ENCODE data around the gene POLR2C.

POLR2C gene

DNA sequence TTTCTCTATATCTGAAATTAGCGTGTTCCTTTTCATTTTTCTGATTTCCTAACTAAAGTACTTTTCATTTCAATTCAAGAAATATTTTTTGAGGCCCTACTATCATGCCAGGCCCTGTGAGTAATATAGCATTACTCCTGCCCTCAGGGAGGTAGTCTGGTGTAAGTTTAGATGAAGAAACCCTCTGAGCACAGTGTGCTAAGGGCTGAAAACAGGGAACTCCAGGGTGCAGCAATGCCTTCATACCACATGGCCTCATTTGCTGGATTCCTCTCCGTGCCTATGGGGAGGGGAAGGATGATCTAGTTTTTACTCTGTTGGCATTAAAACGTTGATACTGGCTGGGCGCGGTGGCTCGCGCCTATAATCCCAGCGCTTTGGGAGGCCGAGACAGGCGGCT, 10.5 kb upstream of the POLR2C start:
- no peak for FAIRE-seq

GRCh38 chr16:57462978-57463362, 491 bp downstream of the POLR2C start:
- FAIRE-seq = no peak

GRCh38 chr16:57464523-57464922, 2.0 kb downstream of the POLR2C start:
- FAIRE-seq = no peak

DNA sequence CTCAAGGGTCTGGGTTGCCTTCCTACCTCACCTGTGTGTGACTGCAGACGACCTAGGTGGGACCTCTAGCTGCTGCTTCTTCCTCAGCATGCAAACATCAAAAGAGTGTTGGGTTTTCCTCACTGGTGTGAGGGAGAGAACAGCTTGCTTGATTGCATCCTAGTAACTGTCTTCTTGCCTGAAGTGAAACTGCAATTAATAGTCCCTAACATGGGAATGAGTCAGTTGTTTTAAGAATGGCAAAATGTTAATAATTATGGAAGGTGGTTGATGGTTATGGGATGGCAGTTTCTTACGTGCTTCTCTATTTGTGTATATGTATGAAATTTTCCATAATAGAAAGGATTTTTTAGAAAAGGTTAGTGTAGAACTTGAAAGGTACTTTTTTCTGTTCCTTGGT, 5.9 kb downstream of the POLR2C start:
- no peak for FAIRE-seq

DNA sequence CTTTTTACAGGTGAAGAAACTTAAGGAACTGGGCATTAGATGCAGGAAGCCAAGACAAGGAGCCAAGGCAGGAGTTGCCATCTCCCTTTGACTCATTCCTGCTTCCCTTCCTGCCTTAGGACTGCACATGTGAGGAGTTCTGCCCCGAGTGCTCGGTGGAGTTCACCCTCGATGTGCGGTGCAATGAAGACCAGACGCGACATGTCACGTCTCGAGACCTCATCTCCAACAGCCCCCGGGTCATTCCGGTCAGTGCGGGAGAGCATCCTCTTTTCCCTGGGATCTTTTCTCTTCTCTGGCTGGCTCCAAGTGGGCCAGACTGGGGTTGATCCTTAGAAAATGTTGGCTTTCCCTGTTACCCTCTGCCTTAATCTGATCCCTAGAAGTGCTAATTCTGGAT, 6.6 kb downstream of the POLR2C start:
- FAIRE-seq = no peak

GRCh38 chr16:57469917-57470470, 7.5 kb downstream of the POLR2C start:
- FAIRE-seq = no peak

DNA sequence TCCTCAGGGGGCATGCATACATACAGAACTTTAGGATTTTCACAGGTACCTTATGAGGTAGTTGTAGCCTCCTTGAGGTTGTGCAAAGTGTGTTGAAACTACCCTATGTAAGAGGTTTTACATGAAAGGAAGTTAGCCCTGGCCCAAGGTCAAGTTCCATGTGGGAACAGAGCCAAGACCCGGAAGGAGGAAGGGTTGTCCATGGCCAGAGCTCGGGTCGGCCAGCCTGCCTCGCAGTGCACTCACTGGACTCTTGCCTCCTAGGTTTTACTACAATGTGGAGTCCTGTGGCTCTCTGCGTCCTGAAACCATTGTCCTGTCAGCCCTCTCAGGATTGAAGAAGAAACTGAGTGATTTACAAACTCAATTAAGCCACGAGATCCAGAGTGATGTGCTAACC, 8.2 kb downstream of the POLR2C start:
- FAIRE-seq = no peak

DNA sequence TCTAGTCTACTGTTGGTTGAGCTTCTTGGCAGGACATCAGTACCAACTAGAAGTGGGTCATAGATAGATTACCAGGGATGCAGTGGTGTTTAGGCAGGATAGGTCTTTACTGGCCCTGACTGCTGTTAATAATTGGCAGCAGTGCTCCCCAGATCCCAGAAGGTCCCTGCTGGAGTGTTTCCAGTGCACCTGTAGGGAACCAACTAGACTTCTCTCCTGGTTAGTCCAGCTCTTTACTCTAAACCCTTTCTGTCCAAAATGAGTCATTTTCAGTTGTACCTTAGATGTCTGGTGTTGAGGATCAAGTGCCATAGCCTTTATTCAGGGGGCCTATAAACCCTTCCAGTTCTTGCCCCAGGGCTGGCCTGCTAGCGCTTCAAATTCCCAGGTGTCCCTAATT, 8.7 kb downstream of the POLR2C start:
- FAIRE-seq = no peak

DNA sequence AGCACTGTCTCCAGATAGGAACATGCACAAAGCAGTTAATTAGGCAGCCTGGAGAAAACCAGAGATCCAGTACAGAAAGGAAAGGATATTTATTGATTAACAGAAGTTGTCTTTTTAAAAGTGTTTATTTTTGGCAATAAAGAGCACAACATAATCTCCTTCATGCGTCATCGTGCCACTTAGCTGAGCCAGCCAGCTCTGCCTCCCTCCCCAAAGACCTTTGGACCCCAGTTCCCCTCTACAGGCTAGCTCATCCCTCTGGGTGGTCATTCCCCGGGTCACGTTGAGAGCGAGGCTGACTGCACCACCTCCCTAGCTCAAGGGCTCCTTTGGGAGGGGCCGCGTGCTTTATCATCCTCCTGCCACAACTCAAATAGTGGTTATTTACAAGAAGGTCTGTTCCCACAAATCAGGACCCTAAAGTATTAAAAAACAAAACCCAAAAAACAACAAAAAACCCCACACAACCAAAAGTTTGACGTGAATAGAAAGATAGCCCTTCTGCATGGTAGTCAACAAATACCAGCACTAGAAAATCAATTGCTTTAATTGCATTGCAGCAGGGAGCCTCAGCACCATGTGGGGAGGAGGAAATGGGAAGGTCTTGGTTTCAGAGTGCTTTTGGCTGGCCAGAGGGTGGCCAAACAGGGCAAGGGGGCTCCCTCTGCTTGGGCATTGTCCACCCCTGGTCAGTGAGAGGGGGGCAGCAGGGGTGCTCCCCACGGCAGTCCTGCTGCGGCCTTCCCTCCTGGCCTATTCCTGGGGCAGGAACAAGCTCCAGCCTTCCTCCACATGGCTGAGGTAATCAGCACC, 9.6 kb downstream of the POLR2C start:
- no peak for FAIRE-seq

DNA sequence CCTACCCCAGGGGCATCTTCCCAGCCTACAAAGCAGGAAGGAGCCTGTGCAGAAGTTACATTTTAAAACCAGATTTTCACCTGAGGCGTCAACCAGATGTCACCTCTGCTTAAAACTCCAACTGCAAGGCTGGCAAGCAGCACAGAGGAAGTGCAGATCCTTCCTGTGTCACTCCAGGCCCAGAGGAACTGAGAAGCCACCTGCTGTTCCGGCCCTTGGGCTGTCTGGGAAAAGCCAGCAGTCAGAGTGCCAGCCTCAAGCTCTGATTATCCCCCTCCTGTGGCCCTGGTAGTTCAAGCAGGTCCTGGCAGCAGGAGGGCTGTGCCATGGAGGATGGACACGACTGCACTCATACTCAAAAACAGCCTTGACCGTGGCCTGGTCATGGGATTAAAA, 10.2 kb downstream of the POLR2C start:
- no peak for FAIRE-seq

- no peak for FAIRE-seq
These were observed 10.8 kb downstream of the POLR2C start for GRCh38 chr16:57473176-57473840.

- FAIRE-seq = no peak
These were observed 11.4 kb downstream of the POLR2C start for GRCh38 chr16:57473906-57474305.

- no peak for FAIRE-seq
These were observed 12.5 kb downstream of the POLR2C start for GRCh38 chr16:57474671-57475661.

DNA sequence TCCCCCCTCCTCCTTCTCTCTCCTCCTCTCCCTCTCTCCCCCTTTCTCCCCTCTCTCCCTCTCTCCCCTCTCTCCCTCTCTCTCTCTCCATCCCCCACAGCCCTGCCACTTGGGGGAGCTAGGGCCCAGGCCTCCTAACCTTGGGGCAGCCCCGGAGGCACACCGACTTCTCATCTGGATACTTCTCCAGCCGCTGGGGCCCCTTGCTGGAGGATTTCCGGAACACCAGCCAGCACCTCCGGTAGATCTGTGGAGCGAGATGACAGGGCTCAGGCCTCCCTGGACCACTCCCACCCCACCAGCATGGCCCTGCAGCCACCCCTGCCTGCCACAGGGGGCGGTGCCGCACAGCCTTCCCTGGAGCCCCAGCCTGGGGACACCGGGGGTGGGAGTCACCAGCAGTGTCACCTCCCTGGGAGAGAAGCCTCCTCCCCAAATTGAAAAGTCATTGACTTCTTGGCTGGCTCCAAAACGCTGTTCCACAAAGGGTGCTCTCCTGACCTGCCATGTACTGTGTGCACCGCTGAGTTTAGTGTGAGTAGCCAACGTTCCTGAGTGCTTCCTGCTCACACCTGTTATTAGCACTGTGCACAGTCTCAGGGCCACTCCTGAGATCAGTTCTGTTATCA, 13.3 kb downstream of the POLR2C start:
- FAIRE-seq = no peak

- no peak for FAIRE-seq
These were observed 14.3 kb downstream of the POLR2C start for GRCh38 chr16:57476546-57477410.

DNA sequence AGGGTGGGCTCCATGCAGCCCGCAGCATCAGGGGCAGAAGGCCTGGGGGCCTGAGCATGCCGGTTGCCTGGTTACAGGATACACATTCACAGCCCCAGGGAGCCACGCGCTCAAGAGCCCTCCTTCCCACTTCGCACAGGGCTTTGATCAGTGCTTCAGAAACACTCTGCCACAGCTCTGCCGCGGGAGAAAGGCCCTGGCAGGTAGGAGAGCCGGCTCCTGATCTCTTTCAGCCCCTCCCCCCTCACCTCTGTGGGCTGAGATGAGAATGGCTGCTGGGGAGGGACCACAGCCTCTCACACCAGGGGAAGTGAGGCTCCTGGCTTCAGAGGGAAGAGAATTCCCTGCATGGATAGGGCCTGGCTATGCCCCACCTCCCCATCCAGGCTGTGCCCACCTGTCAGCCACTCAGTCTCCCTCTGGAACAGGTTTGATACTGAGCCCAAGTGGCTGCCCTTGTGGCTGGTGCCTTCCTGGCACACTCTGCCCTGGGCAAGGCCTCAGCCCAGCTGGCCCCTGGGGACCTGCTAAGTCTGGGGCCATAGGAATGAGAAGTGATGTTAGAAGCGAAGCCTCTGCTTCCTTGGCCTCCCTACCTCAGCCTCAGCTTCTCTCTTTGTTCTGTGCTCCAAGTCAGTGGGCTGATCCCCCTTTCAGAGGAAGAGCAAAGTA, 15.2 kb downstream of the POLR2C start:
- no peak for FAIRE-seq

GRCh38 chr16:57478396-57479204, 16.1 kb downstream of the POLR2C start:
- no peak for FAIRE-seq

DNA sequence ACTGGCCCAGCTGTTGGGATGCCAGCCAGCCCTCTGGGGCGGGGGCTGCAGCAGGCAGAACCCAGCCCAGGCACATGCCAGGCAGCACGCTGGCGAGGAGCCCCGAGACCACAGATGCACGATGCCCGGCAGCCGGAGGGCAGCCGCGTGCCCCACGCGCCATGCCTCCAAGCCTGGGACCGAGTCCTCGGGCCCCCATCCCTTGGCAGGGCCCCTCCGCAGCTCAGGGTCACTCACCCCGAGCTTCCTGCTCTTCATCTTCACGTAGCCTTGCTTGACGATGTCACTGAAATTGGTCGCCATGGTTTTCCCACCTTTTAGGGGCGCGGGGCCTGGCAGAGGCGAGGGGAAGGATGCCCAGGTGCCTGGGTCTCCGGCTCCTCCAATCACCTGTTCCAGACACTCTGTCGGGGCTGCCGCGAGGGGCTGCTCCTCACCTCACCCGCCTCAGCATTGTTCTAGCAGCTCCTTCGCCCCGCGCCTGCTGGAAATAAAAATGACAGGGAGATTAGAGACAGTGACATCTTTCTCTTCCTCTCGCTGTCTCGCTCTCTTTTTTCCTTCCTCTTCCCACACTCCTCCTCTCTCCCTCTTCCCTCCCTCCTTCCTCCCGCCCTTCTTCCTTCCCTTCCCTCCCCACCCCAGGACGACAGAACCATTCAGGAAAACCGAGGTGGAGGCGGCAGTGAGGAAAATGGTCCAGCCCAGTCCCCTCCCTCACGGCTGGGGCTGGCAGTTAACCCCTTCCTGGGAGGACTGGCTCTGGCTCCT, 16.9 kb downstream of the POLR2C start:
- FAIRE-seq = no peak
